Femur (tissue), 1 donor: ENCODE data around the gene GAB2.

Source experiments
- DNase-seq: peaks from one replicate; pipeline ENCODE4 v3.0.0-alpha.2; 2017

GAB2 gene

DNA sequence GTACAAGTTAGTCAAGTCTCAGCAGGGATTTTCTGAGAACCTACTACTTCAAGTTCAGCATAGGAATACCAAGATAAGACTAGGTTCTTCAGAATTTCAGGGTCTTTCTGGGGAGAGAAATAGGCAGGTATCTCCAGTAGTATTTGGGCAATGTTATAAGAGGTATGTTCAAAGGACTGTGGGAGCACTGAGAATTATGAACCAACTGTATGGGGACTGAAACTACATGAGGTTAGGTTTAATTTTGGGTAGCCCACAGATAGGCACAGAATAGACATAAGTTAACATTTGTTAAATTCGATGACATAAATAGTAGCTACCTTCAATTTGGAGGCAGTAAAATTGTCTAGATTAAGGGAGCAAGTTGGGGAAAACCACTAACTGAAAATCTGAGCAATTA lies 9.2 kb upstream of the GAB2 start:
- no peak for DNase-seq

DNA sequence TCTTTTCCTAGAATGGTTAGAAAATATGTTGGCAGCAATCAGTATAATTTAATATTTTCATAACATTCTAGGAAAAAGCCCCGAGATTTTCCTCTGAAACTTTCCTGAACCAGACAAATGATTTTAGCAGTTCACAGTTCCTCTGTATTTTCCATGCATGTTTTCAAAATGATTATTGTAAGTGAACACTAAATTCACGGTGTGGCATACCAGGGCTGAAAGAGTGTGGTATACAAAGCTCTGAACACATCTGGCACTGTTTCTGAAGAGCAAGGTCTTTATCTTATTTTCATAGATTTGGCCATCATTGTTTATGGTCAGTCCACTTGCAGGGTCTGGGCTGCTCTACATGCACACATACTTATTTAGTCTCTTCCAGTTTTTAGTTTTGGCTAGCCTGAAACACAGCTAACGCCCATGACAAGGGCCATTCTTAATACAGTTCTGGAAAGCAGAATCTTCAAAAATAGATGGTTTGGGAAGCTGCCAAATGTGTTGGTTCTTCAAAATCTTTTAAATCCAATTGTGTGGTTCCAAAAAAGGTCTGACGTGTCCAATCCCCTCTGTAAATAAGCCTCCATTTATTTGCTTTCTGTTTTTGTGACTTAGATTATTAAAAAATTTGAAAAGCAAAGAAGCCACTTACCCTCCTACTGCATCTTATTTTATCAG lies 7.9 kb upstream of the GAB2 start:
- DNase-seq: no peak

DNA sequence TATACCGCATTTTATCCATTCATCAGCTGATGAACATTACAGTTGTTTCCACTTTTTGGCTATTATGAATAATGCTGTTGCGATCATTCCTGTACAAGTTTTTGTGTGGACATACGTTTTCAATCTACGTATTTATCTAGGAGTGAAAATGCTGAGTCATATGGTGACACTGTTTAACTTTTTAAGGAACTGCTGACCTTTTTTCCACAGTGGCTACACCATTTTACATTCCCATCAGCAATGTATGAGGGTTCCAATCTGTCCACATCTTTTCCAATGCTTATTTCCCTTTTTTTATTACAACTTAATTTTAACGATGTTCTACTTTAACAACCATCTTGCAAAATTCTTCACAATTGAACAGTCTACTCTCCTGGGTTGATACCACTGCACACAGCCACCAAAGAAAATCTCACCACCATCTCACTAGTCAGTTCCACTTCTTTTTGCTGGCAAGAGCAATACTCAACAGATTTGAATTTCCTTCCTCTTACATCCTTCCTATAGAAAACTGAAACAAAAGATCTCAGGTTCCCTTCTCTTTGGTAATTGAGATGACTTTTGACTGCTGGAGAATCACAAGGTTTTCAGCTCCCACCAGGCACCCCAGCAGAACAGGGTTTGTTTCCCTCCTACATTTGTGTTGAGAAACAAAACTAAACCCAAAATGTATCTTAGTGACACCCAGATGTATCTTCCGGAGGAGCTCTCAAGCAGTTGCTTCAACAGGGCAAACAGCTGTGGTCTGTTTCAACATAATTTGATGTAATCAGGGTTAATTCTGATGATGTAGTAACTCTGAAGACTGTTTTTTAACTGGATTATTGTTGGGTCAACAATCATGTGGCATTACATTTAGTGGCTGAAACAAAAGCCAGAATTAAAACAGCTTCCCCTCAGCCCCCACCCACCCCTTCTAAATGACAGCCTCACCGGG lies 7.0 kb upstream of the GAB2 start:
- DNase-seq: no peak

DNA sequence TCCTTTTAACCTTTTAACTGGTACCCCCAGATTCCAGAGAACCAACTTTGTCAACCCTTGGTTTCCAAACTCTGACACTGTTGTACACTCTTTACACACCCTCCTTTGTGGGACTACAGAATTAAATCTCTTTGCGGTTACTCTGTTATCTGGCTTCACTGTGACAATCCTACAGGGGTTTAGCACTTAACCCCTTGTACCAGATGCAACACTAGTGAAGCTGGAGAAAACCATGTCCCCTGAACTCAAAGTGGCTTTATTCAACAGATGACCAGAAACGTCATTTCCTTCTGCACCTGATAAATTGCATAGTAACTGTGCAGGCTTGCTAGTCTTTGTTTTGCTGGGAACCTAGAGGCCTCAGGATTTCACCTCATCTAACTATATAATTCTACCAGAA lies 5.6 kb upstream of the GAB2 start:
- no peak for DNase-seq

DNA sequence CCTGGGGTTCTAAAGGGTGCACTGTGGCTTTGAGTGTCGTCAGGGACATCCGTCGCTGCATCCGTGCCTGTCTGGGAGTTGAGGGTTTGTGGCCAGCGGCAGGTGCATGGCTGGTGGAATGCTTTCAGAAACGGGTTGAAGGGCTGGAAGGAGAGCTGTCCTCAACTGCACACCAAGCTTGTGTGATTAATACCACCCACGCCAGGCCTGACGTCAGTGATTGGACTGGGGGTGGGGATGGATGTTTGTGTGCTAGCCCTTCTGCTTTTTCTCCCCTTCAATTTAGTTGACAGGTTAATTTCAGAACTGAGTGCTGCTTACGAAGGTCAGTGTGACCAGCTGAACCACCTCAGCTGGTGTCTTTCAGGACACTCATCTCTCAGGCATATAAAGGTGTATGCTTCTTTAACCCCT lies 3.2 kb upstream of the GAB2 start:
- DNase-seq: peak; percentile 65

DNA sequence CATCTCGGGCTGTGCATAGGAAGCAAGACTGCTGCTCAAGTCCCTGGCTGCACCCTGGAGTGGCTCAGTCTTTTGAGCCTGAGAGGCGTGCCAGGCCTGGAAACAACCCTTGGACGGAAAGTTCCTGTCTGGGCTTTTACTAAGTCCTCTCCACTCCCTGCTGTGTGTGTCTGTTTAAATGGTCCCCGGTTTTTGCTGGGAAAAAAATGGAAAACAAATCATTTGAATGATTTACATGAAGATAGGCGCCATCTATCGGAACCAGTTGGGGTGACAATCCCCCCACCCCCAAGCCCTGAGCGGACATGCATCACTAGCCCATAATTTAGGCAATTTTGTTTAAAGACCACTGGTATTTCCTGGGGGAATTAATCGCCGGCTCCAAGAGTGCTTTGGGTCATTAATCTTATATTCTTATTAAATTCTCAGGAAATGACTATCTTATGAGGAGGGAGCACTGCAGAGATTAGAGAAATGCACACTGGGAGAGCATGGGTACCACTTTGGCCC lies 2.7 kb upstream of the GAB2 start:
- DNase-seq: peak; percentile 81

DNA sequence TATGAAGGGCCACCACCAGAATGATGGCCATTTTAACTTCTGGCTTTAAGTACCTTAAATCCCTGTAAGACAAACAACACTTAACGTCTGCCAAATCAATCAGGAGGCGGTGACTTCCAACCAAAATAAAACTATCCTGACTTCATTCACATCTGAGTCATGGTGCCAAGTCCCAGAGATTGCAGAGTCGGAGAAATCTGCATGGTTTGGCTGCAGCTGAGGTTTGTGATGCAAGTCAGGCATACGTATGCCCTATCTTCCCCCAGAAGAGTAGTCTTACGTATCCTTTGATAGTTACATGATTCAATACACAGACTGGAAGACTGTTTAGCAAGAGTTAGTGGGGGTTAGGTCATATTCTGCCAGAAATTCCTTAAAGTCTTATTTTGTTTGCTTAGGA lies 1.7 kb upstream of the GAB2 start:
- peak; percentile 56 for DNase-seq

DNA sequence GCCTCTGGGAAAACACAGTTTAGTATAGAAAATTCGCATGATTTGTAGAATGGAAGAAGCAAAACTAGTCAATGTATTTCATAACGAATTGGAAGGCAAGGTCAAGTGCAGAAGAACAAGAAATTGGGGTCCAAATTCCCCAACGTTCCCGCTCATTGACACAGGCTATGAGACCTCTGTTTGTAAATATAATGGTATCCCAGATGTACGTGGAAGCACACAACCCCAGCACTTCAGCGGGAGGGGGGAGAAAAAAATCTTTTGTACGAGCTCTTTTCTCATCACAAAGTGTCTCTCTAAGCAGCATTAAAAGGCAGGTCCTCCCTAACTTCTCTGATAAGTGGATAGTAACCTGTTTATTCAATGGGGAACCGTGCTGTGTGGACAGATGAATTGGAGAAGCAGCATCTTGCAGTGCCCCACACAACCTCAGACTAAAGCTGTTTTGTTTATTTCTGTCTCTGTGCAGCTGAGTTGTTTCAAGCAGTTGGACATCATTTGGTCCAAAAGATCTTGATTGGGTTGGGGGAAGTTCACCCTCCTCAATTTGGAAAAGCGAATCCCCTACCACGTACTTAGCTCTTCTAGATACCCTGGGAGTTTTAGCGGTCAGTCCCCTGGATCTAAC lies 1.1 kb upstream of the GAB2 start:
- no peak for DNase-seq

DNA sequence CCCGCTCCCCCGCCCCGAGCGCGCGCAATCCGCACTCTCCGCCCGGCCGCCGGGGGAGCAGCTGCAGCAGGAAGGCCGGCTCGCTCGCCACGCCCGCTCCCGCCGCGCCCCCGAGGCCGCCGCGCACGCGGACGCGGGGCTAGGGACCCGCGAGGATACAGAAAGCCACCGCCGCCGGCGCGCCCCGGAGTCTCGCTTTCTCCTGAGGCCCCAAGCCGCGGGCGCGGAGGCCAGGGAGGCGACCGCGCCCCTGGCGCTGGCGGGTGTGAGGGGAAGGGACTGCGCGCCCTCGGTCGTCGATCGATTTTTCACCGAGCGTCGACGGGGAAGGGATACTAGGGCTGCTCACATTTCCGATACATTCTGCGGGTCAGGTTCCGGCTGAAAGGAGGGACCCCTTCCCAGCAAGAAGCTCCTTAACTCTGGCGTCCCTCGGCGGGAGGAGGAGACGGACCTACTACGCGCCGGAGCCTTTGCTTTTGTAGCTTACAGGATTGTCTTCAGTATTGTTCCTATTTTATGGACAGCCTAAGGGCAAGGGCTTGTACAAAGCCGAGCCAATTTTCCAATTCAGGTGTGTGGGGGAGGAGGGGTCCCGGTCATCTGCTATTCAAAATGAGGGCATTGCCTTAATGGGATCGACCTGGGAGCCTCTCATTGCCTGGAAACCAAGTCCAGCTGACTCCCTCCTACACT lies 416 bp upstream of the GAB2 start:
- DNase-seq: peak; percentile 89

DNA sequence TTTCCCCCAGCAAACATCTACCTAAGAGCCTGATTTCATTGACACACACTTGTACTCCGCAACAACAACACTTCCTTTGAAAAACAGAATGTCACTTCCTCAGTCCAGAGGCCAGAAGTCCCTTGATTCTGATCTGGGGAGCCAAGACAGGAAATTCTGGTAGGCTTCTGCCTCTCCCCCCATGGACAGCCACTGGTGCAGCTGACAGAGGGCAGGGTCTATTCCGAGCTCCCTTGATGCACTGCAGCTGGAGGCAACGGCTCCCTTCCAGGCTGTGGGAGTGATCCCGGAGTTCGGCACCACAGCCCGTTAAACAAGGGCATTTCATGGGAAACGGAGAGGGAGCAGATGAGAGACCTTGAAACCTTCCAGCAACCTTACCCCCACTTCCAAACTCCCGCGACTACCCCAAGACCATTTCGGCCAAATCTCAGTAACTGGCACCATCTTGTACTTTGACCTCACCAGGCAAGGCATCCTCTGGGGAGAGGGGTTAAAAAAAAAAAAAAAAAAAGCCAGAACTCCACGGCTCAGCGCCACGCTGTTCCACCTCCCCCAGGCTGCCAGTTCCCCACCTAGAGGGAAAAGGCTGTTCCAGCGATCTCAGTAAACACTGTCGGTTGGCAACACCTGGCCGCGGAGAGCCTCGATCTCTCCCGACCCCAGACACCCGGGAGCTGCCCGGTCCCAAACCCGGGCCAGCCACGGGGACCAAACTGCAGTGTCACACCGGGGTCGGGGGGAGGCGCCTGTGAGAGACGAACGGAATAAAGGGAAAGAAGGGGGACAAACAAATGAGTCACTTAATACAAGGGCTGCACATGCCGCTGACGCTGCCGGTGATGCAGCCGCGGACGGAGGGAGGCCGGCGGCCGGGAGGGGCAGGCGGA lies 1.1 kb downstream of the GAB2 start:
- peak; percentile 92 for DNase-seq

DNA sequence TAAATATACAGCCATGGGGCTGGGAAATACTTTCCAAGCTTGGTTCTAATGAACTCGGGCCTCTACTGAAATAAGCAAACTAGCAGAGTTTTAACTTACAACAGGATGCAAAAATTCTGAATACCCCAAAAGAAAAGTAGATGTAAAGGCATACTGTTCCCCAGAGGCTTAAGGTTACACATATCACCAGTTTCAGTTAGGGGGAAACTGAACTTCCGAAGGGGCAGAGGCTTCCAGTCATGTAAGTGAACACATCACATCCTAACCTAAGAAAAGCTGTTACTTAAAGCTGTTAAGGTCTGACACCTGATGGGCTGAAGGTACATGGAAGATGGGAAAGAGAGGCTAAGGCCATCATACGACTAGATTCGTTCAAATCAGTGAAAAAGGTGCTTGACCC lies 2.3 kb downstream of the GAB2 start:
- no peak for DNase-seq

DNA sequence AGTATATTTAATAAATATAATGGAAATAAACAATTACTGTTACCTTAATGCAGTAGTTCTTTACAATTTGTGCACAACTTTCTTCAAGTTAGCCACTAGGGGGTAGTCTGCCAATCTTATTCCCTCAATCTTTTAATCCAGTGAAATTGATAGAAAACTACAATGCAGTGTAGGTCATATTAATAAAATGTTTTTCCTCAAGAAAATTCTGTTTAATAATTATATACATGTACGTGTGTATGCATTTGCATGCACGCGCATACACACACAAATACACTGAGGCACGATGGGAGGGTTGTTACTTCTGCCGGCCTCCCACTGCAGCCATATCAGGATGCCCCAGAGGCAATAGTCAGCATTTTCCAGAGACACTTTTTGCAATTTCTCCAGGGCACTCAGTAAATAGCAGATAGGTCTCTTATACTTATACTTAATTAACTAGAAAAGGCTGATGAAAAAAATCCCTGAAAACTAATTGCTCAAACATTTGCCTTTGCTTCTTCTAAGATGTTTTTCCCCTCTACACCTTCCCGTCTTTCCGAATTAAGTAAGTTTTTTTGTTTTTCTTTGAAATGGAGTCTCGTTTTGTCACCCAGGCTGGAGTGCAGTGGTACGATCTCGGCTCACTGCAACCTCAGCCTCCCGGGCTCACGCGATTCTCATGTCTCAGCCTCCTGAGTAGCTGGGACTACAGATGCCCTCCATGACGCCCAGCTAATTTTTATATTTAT lies 3.1 kb downstream of the GAB2 start:
- no peak for DNase-seq

DNA sequence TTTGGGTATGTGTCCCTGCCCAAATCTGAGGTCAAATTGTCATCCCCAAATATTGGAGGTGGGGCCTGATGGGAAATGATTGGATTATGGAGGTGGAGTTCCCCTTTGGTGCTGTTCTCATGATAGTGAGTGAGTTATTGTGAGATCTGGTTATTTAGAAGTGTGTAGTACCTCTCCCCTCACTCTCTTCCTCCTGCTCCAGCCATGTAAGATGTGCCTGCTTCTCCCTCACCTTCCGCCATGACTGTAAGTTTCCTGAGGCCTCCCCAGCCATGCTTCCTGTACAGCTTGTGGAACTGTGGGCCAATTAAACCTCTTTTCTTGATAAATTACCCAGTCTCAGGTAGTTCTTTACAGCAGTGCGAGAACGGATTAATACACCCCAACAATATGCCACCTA lies 9.0 kb downstream of the GAB2 start:
- DNase-seq: no peak

DNA sequence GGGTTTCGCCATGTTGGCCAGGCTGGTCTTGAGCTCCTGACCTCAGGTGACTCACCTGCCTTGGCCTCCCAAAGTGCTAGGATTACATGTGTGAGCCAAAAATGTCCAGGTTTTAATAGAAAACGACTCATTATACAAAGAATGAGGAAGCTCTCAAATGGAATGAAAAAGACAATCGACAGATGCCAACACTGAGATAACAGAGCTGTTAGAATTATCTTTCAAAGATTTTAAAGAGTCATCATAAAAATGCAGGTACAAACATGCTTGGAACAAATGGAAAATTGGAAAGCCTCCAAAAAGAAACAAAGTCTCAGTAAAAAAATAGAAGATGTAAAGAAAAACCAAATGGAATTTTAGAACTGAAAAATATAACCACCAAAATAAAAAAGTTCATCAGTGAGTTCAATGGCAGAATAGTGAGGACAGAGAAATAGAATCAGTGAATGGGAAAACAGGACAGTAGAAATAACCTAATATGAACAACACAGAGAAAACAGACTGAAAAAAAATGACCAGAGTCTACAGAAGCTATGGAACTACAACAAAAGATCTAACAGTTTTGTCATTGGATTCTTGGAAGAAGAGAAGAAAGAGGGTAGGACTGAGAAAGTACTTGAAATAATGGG lies 10.9 kb downstream of the GAB2 start:
- DNase-seq: no peak

DNA sequence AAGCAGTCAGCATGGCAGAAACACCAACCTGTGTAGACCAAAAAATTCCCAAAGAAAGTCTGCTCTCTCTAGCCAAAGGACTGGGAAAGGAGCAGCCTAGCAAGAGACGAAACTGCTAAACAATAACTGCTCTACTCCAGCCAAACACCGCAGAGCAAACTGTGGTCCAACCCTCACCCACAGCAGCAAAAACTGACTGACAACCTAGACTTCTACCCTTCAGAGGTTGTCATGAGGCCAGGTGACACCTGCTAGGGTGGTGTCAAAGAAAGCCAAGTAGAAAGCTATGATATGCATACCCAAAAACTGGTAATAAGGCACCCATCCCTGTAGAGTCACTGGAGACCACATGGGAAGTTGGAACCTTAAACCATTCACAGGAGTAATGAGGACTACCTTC lies 11.8 kb downstream of the GAB2 start:
- DNase-seq: no peak

DNA sequence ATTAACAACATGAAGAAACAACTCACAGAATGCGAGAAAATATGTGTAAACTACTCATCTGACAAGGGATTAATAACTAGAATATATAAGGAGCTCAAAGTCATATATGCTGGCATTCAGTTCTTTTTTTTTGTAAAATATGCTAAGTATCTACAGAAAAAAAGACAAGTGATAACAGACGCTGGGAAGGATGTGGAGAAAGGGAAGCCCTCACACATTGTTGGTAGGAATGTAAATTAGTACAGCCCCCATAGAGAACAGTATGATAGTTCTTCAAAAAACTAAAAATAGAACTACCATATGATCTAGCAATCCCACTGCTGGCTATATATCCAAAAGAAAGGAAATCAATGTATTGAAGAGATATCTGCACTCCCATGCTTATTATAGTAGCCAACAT lies 13.8 kb downstream of the GAB2 start:
- DNase-seq: no peak

DNA sequence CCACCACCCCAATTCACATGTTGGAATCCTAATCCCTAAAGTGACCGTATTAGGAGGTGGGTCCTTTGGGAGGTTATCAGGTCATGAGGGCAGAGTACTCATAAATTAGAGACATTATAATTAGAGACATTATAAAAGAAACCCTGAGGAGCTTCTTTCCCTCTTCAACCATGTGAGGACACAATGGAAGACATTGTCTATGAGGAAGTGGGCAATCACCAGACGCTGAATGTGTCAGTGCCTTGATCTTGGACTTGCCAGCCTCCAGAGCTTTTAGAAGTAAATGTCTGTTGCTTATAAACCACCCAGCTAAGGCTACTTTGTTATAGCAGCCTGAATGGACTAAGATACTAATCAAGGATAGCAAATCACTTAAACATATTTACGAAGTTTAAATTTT lies 14.8 kb downstream of the GAB2 start:
- no peak for DNase-seq

DNA sequence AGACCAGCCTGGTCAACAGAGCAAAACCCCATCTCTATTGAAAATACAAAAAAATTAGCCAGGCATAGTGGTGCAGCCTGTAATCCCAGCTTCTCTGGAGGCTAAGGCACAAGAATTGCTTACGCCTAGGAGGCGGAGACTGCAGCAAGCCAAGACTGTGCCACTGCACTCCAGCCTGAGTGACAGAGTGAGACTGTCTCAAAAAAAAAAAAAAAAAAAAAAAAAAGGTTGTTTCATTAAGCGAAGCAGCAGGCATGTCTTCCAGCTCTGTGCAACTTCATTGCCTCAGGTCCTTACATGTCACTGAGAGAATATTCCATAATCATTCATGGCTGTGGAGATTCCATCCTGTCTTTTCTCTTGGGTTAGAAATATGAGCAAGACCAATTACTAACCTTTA lies 16.9 kb downstream of the GAB2 start:
- DNase-seq: no peak

DNA sequence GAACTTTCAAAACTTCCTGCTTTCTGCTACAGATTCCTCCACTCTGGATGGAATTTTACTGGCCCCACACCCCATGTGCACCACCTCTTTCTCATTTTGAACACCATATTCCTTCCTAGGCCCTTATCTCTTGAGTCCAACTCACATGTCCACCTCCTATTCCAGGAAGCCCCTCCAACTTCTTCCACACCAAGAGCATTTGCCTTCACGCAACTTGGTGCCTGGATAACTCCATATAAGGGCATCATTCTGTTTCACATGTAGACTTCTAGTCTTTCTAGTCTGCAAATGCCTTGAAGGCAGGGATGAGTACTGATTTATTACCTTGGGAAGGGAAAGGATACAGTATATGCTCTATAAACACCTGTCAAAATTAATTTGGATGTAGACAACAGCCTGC lies 17.5 kb downstream of the GAB2 start:
- no peak for DNase-seq

DNA sequence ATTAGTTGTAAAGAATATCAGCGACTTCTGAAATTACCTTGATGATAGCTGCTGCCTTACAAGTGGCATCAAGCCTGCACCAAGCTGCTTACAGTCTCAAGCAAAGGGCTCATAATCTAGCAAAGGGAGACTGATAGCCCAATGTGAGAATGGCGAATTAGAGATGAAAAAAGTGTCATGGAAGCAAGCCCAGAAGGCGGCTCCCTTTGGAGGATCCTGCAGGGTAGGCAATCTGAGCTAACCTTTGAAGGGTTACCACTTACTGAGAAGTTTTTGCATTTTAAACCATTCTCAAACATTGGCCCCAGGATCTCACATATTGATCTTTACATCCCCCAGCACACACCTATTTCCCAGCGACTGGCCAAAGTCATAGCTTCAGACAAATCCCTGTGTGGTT lies 18.5 kb downstream of the GAB2 start:
- DNase-seq: no peak

DNA sequence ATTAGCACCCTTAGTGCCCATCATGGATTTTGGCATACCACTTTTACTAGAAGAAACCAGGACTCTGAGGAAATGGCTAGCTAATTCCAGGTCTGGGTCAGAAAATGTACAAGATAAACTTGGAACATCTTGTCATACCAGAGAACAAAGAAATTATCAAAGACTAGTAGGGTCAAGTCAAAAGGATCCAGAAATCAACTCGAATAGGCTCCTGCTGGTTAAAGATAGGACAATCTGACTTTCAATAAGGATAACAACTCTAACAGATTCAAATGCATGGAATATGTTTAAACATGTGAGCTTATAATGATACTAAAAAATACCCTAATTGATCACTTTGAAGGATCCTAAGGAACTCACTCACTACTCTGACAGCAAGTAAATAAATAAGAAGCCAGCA lies 18.9 kb downstream of the GAB2 start:
- DNase-seq: no peak
